HT1080 (cell line): Measurements from ENCODE around the gene SARDH. TPM values are rescaled to one million over a fixed set of nuclear protein-coding genes. Genes with fewer than 3 reads are reported as not detected.

Experiments
- DNase-seq: peaks from one replicate; pipeline ENCODE4 v3.0.0-alpha.2; 2015; ENCODE audit warnings: low read depth
- total RNA-seq: library from RNA; depleted of rRNA; stranded (reverse); fragments of >200 nt; shearing (Covaris generic); gene quantifications from 2 replicates; pipeline ENCODE4 v1.2.3, GENCODE V29; 2014

The SARDH gene
- total RNA-seq, 1 experiment from 2014 or later: 0.05 TPM

GRCh38 chr9:133653638-133654037, 84.5 kb downstream of the SARDH start:
- no peak for DNase-seq

- DNase-seq: no peak
Measured at GRCh38 chr9:133650026-133650425, 88.1 kb downstream of the SARDH start.

- DNase-seq: no peak
Measured at GRCh38 chr9:133649194-133649593, 89.0 kb downstream of the SARDH start.

- DNase-seq: no peak
Measured at GRCh38 chr9:133647765-133648469, 90.2 kb downstream of the SARDH start.

GRCh38 chr9:133647148-133647547, 91.0 kb downstream of the SARDH start:
- no peak for DNase-seq

- DNase-seq: no peak
Measured at GRCh38 chr9:133645021-133645765, 93.0 kb downstream of the SARDH start.

GRCh38 chr9:133643978-133644760, 94.0 kb downstream of the SARDH start:
- DNase-seq: no peak

- no peak for DNase-seq
Measured at GRCh38 chr9:133643362-133643755, 94.8 kb downstream of the SARDH start.

- no peak for DNase-seq
Measured at GRCh38 chr9:133642708-133643361, 95.3 kb downstream of the SARDH start.

- no peak for DNase-seq
Measured at GRCh38 chr9:133641861-133642595, 96.1 kb downstream of the SARDH start.

GRCh38 chr9:133641396-133641655, 96.8 kb downstream of the SARDH start:
- DNase-seq: no peak

GRCh38 chr9:133640580-133641395, 97.4 kb downstream of the SARDH start:
- no peak for DNase-seq

GRCh38 chr9:133640160-133640559, 98.0 kb downstream of the SARDH start:
- DNase-seq: no peak

- no peak for DNase-seq
Measured at GRCh38 chr9:133639613-133640012, 98.5 kb downstream of the SARDH start.

GRCh38 chr9:133638711-133639110, 99.4 kb downstream of the SARDH start:
- DNase-seq: no peak

GRCh38 chr9:133638076-133638475, 100.1 kb downstream of the SARDH start:
- no peak for DNase-seq

- DNase-seq: no peak
Measured at GRCh38 chr9:133637451-133638055, 100.6 kb downstream of the SARDH start.

- no peak for DNase-seq
Measured at GRCh38 chr9:133636902-133637301, 101.2 kb downstream of the SARDH start.

GRCh38 chr9:133635533-133636531, 102.3 kb downstream of the SARDH start, which contains the start of gene DBH:
Gene DBH (plus strand): TSS chr9:133636363. CDS start chr9:133636372, 9 bp downstream.
- DNase-seq: no peak
